Mesothelial cell of epicardium (in vitro differentiated cells): ENCODE data around the gene ZNF57. TPM values are rescaled to one million over a fixed set of nuclear protein-coding genes. Genes with fewer than 3 reads are reported as not detected.
"Not testable (repeated sequence)": the region's sequence is repeated elsewhere in the genome, so short reads cannot be mapped to it uniquely, and the experiment has no call there.

Experiments used
- DNase-seq, 2 experiments: peaks; one replicate each; pipeline ENCODE4 v3.0.0; 2021; ENCODE audit warnings: low spot score in 2 of 2; ENCODE audit not compliant: unreplicated experiment in 2 of 2
- H3K27ac Mint-ChIP-seq: 2 replicates; pipeline ENCODE4 v1.8.0; 2021; ENCODE audit warnings: mixed read lengths
- H3K27me3 Mint-ChIP-seq: 2 replicates; pipeline ENCODE4 v1.8.0; 2021; ENCODE audit warnings: low read depth, mixed read lengths
- H3K36me3 Mint-ChIP-seq: 2 replicates; pipeline ENCODE4 v1.8.0; 2021; ENCODE audit warnings: mixed read lengths
- H3K4me1 Mint-ChIP-seq: 2 replicates; pipeline ENCODE4 v1.8.0; 2021; ENCODE audit warnings: mixed read lengths
- H3K4me3 Mint-ChIP-seq: 2 replicates; pipeline ENCODE4 v1.8.0; 2021; ENCODE audit warnings: mild to moderate bottlenecking, moderate library complexity, mixed read lengths
- H3K9me3 Mint-ChIP-seq: 2 replicates; pipeline ENCODE4 v1.8.0; 2021; ENCODE audit warnings: mixed read lengths
- total RNA-seq: library from RNA; stranded (reverse); gene quantifications from 3 replicates; pipeline ENCODE4 v1.2.1, GENCODE V29; 2021
- TF ChIP-seq, protein P1 (sequence below): fragments of 200-600 bp; sonication (generic); IDR thresholded peaks from one replicate; pipeline ENCODE4 v1.5.0; 2021; ENCODE audit warnings: antibody characterized with exemption; ENCODE audit not compliant: unreplicated experiment

The ZNF57 gene
- total RNA-seq, 1 donor from 2014 or later, result 3.9 TPM

DNA sequence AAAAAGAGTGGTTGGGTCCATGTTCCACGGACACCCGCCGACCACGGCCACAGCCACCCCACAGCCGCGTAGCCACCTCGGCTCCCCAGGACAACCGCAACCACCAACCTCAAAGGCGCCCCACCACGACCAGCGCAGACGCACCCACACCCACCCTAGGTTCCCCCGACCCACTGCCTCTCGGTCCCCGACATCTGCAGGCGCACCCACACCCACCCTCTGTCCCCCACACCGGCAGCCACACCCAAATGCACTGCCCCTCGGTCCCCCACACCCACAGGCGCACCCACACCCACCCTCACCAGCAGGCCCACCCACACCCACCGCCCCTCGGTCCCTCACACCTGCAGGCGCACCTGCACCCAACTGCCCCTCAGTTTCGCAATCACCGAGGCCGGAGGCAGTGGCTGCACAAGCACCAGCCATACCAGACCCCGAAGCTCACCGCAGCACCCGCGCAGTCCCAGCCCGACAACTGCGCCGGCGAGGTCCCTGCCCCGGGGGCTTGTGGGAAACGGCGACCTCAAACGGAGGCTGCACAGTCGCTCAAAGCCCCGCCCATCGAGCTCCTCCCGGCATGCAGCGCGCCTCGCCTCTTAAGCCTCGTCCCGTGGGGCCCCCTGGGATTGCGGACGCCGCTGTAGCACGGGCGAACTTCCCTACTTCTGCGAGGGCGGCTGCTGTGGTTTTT is 25.8 kb downstream of the ZNF57 start:
- Mint-ChIP-seq H3K4me3 (no peak overlapping the region), H3K4me1 (no peaks in the 10 kb centered on the region), H3K36me3 (peaks cover 27% of the 10 kb centered on the region), H3K27me3 (no peaks in the 10 kb centered on the region), H3K9me3 (peaks cover 9% of the 10 kb centered on the region), H3K27ac (no peak overlapping the region)
- TF ChIP-seq, protein P1, sequence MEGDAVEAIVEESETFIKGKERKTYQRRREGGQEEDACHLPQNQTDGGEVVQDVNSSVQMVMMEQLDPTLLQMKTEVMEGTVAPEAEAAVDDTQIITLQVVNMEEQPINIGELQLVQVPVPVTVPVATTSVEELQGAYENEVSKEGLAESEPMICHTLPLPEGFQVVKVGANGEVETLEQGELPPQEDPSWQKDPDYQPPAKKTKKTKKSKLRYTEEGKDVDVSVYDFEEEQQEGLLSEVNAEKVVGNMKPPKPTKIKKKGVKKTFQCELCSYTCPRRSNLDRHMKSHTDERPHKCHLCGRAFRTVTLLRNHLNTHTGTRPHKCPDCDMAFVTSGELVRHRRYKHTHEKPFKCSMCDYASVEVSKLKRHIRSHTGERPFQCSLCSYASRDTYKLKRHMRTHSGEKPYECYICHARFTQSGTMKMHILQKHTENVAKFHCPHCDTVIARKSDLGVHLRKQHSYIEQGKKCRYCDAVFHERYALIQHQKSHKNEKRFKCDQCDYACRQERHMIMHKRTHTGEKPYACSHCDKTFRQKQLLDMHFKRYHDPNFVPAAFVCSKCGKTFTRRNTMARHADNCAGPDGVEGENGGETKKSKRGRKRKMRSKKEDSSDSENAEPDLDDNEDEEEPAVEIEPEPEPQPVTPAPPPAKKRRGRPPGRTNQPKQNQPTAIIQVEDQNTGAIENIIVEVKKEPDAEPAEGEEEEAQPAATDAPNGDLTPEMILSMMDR, result no peak
- DNase-seq, result no peak

DNA sequence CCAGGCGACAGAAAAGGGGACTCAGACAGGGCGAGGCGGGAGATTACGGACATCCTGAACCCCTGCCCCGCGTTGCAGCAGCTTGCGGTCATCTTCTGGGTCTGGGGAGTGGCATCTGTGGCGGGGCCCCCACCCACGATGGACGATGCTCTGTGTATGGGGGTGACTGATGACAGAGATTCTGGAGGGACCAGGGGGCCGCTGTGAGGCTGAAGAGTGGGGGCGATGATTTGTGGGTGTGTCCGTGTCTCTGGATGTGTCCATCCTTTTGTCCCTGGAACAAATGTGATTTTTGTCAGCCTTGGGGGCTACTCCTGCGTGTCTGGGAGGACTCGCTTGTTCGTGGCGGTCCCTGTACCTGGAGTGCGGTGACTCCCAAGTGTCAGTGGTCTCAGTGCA is 26.3 kb downstream of the ZNF57 start:
- H3K27me3 Mint-ChIP-seq, result no peaks in the 10 kb centered on the region
- no peaks in the 10 kb centered on the region for H3K4me1 Mint-ChIP-seq
- TF ChIP-seq, protein P1, result no peak
- H3K36me3 Mint-ChIP-seq, result peaks cover 30% of the 10 kb centered on the region
- H3K27ac Mint-ChIP-seq, result no peak overlapping the region
- DNase-seq, result no peak
- H3K9me3 Mint-ChIP-seq, result peaks cover 12% of the 10 kb centered on the region
- H3K4me3 Mint-ChIP-seq, result no peak overlapping the region

DNA sequence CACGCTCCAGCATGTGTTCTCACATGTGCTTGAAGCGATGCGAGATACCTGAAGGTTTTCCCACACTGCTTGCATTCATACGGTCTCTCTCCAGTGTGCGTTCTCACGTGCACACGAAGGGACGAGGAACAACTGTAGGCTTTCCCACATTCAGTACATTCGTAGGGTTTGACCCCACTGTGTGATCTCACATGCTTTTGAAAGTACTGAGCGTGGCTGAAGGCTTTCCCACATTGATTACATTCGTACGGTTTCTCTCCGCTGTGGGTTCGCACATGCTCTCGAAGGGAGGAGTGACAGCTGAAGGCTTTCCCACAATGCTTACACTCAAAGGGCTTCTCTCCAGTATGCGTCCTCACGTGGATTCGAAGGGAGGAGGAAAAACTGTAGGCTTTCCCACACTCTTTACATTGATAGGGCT is 32.8 kb downstream of the ZNF57 start:
- Mint-ChIP-seq H3K27me3 (no peaks in the 10 kb centered on the region), H3K4me1 (no peaks in the 10 kb centered on the region), H3K27ac (no peak overlapping the region), H3K9me3 (peaks cover 36% of the 10 kb centered on the region), H3K4me3 (no peak overlapping the region), H3K36me3 (peaks cover 72% of the 10 kb centered on the region)
- TF ChIP-seq, protein P1, result no peak
- DNase-seq, result no peak

DNA sequence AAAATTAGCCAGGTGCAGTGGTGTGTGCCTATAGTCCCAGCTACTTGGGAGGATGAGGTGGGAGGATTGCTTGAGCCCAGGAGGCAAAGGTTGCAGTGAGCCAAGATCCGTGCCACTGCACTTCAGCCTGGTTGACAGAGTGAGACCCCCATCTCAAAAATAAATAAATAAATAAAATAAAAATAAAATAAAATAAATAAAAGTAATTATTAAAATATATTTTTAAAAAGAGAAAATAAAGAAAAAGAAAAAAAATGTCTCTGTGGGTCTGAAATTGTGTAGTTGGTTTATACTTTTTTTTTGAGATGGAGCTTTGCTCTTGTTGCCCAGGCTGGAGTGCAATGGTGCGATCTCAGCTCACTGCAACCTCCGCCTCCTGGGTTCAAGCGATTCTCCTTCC is 35.1 kb downstream of the ZNF57 start:
- not testable (repeated sequence) for DNase-seq, H3K4me1 Mint-ChIP-seq, H3K4me3 Mint-ChIP-seq, H3K27me3 Mint-ChIP-seq, H3K27ac Mint-ChIP-seq
- peaks cover 31% of the 10 kb centered on the region for H3K9me3 Mint-ChIP-seq
- H3K36me3 Mint-ChIP-seq, result peaks cover 74% of the 10 kb centered on the region

GRCh38 chr19:2942928-2943640 is 42.4 kb downstream of the ZNF57 start:
- Mint-ChIP-seq H3K27me3 (no peaks in the 10 kb centered on the region), H3K4me1 (peaks cover 19% of the 10 kb centered on the region), H3K4me3 (peak overlapping the region; percentile 92), H3K27ac (no peak overlapping the region), H3K36me3 (peaks cover 15% of the 10 kb centered on the region), H3K9me3 (no peaks in the 10 kb centered on the region)
- DNase-seq, result no peak
- TF ChIP-seq, protein P1, result no peak

DNA sequence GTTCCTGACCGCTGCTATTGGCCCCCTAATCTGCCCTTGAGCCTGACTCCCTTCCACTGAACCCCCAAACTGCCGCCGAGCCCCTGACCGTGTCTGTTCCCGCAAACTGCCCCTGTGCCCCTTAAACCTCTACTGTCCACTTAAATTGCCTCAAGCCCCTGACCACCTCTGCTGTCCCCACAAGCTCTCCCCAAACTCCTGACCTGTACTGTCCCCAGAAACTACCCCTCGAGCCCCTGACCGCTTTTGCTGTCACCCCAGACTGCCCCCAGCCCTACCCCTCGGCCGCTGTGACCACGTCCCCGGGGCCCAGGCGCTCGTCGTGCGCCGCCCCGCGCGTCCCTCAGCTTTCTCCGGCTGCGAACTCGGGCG is 43.7 kb downstream of the ZNF57 start:
- H3K4me1 Mint-ChIP-seq, result peaks cover 26% of the 10 kb centered on the region
- TF ChIP-seq, protein P1, result no peak
- H3K9me3 Mint-ChIP-seq, result no peaks in the 10 kb centered on the region
- H3K4me3 Mint-ChIP-seq, result peak overlapping the region; percentile 92
- H3K27me3 Mint-ChIP-seq, result no peaks in the 10 kb centered on the region
- peaks cover 7% of the 10 kb centered on the region for H3K36me3 Mint-ChIP-seq
- no peak for DNase-seq
- H3K27ac Mint-ChIP-seq, result peak overlapping the region; percentile 57
